Epithelial cell of esophagus (primary cell): ENCODE measurements around the gene LTF.

Experiments
- DNase-seq: peaks from one replicate; pipeline ENCODE4 v3.0.0; 2010; ENCODE audit warnings: low read depth
- H3K4me3 ChIP-seq: 2 replicates; pipeline ENCODE4 v1.5.1; 2011; ENCODE audit warnings: mild to moderate bottlenecking, low read length, control low read depth
- TF ChIP-seq, protein P1 (sequence below): IDR thresholded peaks from 2 replicates; pipeline ENCODE4 v1.5.1; 2011; ENCODE audit warnings: low read depth, mild to moderate bottlenecking, low read length, control low read depth, inconsistent platforms; ENCODE audit not compliant: insufficient read depth; ENCODE audit errors: missing control alignments

Gene LTF

DNA sequence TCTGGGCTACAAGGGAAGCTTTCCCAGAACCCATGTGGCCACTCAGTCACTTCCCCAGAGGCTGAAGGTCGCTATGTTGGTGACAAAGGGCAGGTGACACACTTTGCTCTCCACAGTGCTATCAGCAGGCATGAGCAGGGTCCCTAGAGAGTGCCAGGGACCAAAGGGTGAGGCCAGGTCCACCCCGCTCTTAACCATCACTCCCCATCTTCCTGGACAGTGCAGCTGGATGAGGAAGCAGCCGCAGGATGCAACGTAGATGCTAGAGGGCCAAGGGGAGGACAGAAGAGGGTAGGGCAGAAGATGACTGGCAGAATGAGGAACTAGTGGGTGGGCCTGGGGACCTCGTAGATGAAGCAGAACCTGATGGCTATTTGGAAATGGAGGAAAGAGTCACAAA lies 13.6 kb upstream of the LTF start:
- TF ChIP-seq, protein P1, sequence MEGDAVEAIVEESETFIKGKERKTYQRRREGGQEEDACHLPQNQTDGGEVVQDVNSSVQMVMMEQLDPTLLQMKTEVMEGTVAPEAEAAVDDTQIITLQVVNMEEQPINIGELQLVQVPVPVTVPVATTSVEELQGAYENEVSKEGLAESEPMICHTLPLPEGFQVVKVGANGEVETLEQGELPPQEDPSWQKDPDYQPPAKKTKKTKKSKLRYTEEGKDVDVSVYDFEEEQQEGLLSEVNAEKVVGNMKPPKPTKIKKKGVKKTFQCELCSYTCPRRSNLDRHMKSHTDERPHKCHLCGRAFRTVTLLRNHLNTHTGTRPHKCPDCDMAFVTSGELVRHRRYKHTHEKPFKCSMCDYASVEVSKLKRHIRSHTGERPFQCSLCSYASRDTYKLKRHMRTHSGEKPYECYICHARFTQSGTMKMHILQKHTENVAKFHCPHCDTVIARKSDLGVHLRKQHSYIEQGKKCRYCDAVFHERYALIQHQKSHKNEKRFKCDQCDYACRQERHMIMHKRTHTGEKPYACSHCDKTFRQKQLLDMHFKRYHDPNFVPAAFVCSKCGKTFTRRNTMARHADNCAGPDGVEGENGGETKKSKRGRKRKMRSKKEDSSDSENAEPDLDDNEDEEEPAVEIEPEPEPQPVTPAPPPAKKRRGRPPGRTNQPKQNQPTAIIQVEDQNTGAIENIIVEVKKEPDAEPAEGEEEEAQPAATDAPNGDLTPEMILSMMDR, result no peak
- H3K4me3 ChIP-seq, result no peak overlapping the region
- no peak for DNase-seq

DNA sequence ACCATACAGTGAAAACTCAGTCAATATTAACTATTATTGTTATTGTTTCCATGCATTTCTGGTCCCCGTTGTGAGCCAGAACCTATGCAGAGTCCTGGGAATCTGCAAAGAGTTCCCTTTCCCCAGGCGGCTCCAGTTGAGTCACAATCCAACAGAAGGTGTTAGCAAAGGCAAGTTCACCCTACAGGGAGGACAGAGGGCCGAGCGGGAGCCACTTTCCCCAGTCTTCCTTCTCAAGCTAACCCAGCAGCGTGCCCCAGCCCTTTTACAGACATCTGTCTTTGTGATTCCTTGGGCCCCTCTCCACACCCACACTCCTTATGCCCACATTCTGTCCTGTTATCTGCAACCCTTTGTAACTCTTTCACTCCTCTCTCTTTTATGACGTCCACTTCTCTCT lies 13.1 kb upstream of the LTF start:
- DNase-seq, result no peak
- H3K4me3 ChIP-seq, result no peak overlapping the region
- TF ChIP-seq, protein P1, result no peak

DNA sequence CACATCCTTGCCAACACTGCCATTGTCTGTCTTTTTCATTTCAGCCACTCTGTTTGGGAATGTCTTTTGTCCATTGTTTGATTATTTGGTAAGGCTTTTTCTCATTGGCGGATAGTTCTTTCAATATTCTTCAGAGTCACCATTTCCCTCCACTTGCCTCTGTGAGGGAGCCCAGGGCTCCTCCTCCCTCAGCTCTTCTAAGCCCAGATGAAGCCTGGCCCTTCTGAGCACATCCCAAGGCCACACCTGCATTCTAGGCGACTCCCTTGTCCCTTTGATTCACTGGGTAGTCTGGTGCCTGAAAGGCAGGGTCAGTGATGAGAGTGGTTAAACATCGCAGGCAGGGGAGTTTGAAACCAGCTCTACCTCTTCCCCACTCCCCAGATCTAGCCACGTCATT lies 12.4 kb upstream of the LTF start:
- TF ChIP-seq, protein P1, result no peak
- DNase-seq, result no peak
- H3K4me3 ChIP-seq, result no peak overlapping the region

DNA sequence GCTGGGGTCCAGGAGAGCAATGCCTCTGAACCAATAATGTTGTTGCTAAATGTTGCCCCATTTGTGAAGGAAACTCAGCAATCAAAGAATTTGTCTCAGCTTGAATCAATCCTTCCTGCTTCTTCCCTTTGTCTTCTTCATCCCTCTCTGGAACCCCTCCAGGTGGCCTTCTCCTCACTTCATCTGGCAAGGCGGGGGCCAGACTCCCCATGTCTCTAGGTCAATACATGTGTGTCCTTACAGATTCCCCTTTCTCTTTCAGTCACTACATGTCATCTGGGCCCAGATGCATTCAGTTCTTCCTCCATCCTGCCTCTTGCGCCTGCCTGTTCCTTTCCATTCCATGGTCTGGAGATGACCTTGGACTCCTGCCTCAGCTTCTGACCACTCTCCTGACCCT lies 8.0 kb upstream of the LTF start:
- TF ChIP-seq, protein P1, result no peak
- DNase-seq, result no peak
- no peak overlapping the region for H3K4me3 ChIP-seq

DNA sequence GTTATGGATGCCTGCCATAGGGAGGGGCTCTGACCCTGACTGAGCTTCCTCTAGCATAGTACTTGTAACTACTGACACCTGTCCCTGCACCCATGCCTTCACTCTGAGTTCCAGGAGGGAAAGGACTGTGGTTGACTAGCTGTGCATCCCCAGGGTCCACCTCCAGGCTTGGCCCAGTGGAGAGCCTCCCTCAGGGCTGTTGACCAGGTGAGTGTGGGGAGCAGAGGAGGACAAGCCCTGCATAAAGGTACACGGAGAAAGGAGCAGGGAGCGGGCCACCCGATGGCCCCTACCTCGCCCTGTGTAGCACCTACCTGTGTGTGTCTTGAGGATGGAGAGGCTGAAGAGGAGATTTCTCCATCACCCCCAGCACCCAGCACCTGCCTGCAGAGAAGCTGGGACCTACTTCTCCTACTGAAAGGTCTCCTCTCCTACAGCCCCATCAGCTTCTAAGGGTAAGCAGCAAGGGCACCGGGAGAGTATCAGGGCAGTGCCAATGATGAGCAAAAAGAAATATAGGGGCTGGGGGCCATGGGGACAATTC lies 6.7 kb upstream of the LTF start:
- H3K4me3 ChIP-seq, result no peak overlapping the region
- no peak for DNase-seq
- TF ChIP-seq, protein P1, result no peak

DNA sequence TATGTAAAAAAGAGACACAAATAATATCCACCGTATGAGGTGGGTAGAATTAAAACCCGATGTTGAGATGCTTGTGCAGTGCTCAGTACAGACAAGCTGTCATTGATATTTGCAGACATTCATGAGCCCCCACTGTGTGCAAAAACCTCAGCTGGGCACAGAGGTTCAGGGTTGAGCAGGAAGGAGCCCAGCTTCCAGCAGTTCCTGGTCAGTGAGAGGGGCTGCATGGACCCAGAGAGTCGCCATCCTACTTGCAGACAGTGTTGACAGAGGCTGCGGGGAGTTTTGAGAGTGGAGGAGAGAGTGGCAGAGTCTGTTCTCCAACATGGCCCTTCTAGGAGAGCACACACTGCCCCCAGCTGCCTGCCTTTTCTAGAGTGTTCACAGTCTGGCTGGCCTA lies 6.1 kb upstream of the LTF start:
- TF ChIP-seq, protein P1, result no peak
- no peak overlapping the region for H3K4me3 ChIP-seq
- DNase-seq, result no peak

DNA sequence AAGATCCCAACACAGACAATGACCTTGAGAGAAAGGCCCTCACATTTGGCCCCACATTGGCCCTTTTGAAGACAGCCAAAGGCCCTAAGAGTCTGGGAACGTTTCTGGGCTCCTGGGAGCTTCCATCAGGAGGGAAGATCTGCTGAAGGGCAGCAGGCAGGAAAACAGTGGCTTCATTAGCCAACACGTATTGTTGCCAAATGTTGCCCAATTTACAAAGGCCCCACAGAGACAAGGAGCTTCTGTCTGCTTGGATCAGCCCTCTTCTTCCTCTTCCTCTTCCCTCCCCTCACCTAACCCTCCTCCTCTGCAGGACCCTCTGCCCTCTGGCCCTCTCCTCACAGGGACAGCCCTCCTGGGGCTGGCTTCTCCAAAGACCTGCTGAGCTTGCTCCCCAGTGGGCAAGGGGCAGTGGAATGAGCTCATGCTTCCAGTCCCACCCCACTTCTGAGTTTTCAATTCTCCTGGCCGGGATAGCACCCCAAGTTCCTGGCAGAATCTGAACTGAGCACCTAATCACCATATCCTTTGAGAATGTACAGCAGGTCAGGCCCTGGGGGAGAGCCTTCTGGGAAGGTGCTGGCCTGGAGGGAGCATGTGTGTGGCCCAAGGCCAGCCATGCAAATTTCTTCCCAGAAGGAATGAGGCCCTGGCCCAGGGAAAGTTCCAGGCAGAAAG lies 5.1 kb upstream of the LTF start:
- DNase-seq, result no peak
- TF ChIP-seq, protein P1, result no peak
- no peak overlapping the region for H3K4me3 ChIP-seq
